ENCODE results near the gene VAV2.

The VAV2 gene

GRCh38 chr9:133980864-133981588 lies 11.1 kb downstream of the VAV2 start:
- DNase-seq (ENCODE audit: low spot score): no peak

DNA sequence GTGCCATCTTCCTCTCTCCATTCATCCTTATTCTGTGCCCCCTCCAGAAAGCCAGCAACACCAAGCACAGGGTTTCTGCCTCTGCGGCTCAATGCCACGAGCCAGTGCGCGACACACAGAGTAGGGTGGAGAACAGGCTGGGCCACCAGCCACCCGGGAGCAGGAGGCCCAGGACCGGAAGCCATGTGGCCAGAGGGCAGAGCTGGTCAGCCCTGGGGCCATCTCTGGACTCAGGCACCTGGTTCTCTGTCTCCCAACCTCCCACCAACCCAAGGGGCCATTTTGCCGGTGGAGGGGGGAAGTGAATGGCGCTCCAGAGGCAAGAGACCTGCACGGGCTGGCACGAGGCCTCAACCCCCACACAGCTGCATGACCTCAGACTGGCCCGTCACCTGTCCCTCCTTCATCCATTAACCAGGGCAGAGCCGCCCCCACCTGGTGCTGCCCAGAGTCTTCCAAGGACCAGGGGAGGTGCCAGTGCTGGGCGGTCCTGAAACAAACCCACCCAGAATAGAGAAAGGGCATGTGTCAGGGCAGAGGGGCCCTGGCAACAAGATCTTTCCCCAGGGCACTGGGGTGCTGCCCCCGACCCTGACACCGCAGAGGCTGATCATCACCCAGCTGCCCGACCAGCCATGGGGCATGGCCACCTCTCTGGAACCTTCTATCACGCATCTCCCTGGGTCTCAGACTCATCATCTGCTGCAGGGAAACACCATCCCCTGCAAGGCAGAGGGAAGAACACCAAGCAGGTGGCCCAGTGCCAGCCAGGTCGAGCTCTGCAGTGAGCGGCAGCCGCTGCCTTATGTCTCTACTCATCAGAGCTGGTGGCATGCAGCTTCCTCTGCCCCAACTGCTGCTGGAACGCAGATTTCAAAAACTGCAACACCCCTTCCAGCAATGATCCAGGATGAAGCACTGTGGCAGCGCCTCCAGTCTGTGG lies 11.9 kb downstream of the VAV2 start:
- no peak for DNase-seq (ENCODE audit: low spot score)

DNA sequence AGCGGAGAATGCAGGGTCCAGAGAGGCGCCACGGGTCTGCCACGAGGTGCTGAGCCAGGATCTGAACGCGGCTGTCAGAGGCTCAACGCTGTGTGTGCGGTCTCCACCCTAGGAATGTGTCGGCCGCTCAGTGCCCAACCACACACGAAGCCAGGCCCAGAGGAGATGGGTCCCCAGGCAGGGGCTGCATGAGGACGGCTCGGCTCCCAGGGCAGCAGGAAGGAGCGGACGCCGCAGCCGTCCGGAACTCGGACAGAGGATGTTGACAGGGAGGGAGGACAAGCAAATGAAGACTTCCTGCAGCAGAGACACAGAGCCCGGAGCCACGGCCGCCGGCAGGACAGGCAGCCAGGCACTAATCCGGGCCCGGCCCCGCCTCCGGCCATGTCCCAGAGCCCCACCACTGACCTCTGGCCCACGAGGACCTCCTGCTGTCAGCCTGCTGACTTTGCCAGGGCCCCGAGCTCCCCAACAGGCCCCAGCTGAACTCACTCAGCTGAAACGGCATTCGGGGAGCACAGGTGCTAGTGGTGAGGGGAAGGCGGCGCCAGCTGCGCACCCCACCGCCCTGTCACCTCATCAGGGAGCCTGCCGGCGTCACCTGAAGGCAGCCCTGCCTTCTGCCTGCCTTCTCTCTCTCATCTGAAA lies 12.7 kb downstream of the VAV2 start:
- DNase-seq (ENCODE audit: low spot score): peak; percentile 68

- DNase-seq (ENCODE audit: low spot score): no peak
These were observed 13.2 kb downstream of the VAV2 start for GRCh38 chr9:133978899-133979272.

- no peak for DNase-seq (ENCODE audit: low spot score)
These were observed 13.8 kb downstream of the VAV2 start for GRCh38 chr9:133978226-133978898.

GRCh38 chr9:133977421-133978201 lies 14.5 kb downstream of the VAV2 start:
- DNase-seq (ENCODE audit: low spot score): no peak

- no peak for DNase-seq (ENCODE audit: low spot score)
These were observed 15.2 kb downstream of the VAV2 start for GRCh38 chr9:133976887-133977286.

GRCh38 chr9:133976191-133976861 lies 15.8 kb downstream of the VAV2 start:
- DNase-seq (ENCODE audit: low spot score): no peak

- DNase-seq (ENCODE audit: low spot score): no peak
These were observed 16.6 kb downstream of the VAV2 start for GRCh38 chr9:133975511-133975910.

DNA sequence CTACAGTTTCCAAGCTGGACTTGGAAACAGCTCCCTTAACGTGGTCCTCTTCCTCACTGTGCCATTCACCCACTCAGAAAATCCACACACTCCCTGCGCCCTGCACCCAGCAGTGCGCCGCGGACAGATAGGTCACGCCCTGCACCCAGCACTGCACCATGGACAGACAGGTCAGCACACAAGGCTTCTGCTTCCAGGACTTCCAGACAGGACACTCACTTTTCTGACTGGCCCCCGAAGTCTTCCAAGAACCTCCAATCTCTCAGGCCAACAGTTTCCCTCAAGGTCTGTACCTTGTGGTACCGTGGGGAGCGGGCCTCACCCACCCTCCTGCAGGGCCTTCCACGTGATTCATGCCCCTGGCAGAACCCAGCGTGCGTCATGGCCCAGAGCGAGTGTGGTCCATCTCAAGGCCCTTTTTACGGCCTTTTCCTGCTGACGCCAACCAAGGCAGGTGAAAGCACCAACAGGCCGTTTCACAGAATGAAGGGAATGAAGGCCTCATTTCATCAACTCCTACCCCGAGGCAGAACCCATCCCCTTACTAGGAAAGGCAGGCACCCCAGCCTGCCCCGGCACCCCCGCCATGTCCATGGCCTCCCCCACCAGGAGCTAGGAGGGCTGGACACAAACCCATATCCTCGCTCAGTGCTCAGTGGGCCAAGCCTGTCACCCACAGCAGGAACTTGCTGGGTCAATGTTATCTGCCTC lies 17.3 kb downstream of the VAV2 start:
- DNase-seq (ENCODE audit: low spot score): no peak

GRCh38 chr9:133973791-133974630 lies 18.1 kb downstream of the VAV2 start:
- no peak for DNase-seq (ENCODE audit: low spot score)

DNA sequence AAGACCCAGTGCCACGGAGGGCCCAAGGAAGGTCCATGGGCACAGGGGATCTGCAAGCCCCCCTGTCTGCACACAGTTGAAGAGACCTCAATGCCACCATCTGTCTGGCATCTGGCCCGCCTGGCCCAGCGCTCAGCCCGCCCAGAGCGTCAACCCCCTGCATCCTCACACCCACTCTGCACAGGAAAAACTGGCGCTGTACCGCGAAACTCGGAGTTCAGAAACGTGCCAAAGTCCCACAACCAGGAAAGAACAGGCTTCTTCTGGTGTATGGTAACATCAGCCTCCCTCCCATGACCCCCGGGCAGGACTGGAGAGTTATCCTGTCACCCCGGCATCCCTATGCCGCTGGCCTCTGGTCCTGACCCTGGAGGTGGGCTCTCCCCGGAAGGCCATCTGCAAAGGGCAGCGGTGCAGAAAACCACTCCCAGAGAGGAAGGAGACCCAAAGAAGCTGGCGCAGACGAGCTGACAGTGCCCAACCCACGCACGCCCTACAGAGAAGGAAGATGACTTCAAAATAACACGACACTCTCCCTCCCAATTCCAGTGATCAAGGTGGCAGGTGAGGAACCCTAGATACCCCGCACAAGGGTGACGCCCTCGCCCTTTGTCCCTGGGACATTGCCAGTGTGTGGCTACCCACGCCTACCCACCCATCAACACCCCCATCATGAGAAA lies 18.9 kb downstream of the VAV2 start:
- DNase-seq (ENCODE audit: low spot score): no peak

DNA sequence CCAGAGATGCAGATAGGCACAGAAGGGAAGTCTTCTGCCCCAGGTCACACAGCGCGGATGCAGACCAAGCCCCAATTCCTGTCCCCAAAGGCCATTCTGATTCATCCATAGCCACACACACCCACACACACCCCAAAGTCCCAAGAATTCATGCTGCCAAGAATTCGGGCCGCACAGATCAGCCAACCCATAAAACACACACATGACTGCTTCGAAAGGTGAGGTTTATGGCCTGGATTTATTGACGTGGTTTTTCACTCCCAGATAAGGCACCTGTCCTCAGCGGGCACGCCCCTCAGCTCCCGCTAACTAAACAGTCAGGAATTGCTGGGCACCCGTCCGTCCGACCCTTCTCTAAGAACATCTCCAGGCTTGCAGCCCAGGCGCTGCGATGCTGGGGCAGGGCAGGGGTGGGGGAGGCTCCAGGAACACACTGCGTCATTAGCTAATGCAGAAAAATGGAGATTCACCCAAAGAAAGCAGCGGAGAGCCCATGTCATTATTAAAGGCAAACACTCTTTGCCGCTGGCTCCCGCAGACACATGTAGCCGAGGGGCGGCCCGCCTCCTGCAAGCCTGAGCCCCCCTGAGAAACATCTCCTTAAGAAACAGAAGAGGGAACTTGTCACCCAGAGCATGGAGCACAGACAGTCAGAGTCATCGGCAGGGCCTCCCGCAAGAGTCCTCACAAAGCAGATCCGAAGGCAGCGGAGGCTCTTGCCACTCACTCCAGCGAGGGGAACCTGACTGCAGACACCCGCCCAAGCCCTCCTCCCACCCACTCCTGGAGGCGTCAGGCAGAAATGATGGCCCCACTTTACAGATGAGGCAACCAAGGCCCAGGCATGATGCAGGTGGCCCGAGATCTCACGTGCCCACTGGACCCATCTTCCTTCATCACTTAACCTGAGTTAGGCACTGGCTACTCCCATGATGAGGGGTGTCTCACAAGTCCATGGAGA lies 19.9 kb downstream of the VAV2 start:
- DNase-seq (ENCODE audit: low spot score): no peak

DNA sequence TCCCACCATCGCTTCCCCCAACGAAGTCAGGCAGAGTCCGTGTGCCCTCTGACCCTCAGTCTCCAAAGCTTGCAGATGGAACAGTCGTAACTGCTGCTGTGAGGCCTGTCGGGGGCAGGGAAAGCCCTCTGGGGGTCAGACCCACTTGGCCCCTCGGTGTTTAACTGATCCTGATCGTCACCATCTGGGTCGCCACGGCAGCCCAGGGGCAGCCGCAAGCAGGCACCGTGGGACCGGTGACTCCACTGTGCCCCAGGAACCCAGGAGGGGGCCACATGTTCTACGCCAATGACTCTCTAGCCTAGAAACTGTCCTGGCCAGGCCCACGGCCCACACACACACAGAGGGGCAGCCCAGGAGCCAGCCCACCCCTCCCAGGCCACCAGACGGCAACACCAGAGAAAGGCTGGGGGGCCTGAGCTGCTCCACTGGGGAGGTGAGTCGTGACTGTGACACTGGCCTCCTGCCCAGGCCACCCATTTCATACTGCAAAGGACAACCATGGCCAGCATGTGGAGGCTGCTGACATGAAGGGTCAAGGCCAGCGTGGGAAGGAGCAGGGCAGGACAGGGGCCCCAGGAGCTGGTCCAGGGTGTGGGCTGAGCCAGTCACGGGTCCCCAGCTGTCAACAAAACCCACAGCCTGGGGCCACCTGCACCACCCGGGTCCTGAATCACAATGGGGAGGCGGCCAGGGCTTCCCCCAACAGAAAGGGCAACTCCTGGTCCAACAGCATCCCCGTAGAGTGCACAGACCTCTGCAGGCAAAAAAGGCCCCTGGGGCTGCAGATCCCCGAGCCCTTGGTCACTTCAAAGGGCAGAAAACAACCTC lies 20.8 kb downstream of the VAV2 start:
- no peak for DNase-seq (ENCODE audit: low spot score)

DNA sequence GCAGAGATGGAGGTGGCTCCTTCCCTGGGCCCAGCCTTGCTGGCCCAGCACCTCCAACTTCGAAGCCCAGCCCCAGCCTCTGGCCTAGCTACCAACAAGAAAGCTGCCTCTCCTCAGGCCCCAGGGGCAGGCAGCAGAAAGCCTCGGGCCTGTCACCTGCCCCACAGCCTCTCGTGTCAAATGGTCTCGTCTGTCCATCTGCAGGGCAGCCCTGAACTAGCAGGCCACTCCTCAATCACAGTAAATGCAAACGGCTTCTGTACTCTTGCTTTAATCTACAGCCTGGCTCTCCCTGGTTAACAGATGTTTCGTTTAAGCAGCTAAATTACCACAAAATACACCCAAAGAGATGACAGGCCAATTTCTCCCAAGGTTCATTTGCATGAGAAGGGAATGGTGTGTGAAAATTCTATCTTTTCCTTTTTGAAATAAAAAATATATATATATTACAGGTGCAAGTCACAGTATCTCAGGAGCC lies 21.5 kb downstream of the VAV2 start:
- DNase-seq (ENCODE audit: low spot score): no peak
